ENCODE results near the gene LRRC2.

Gene LRRC2

GRCh38 chr3:46482632-46483350 is 83.3 kb downstream of the LRRC2 start:
- no peak for DNase-seq

DNA sequence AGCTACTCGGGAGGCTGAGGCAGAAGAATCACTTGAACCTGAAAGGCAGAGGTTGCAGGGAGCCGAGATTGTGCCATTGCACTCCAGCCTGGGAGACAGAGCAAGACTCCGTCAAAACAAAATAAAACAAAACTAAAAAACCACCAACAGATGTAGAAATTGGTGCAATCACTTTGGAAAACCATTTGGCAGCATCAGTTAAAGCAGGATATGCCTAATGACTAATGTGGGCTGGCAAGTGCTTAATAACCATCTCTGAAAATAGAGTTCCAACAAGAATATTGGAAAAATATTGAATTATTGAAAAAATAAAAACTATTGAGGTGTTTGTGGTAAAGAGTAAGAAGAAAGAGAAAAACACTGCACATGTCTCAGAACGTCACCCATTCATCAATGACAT is 84.5 kb downstream of the LRRC2 start:
- no peak for DNase-seq

DNA sequence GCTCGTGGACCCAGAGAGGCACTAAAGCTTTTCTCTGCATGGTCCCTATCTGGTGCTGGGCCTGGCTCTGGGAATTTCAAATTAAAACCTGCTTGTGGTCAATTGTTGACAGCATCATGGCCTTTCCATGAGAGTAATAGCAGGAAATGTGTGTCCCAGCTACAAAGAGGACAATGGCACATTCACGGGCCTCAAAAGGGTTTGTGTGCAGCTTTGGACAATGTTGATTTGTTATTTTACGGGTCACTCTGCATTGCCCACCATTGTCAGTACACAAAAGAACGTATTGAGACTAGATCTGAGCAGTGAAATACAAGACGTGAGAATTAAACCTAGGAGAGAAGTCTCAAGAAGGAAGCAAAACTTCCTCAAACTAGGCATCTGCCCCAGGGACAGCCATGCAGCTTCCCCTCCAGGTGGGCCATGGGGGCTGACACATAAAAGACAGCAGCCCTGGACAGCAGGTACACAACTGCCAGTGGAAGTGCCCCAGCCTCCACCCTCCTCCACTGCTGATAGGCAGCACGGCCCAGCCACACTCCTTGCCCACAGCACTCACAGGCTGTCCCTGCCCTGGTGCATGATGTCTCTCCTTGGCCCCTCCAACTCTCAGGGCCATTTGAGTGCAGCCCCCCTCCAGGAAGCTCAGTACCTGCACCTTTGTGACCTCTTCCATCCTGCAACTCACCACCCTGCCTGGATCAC is 85.5 kb downstream of the LRRC2 start:
- DNase-seq, result peak in 16 of 56 donors; percentile 4 to 63 (median 21)

GRCh38 chr3:46479696-46480095 is 86.4 kb downstream of the LRRC2 start:
- DNase-seq, result no peak

GRCh38 chr3:46479021-46479420 is 87.1 kb downstream of the LRRC2 start:
- DNase-seq, result no peak

GRCh38 chr3:46478341-46478740 is 87.8 kb downstream of the LRRC2 start:
- no peak for DNase-seq

- DNase-seq, result no peak
These were observed 88.3 kb downstream of the LRRC2 start for GRCh38 chr3:46477756-46478155.

GRCh38 chr3:46477145-46477544 is 89.0 kb downstream of the LRRC2 start:
- DNase-seq, result no peak

GRCh38 chr3:46472736-46473135 is 93.4 kb downstream of the LRRC2 start:
- DNase-seq, result no peak

GRCh38 chr3:46471371-46471914 is 94.7 kb downstream of the LRRC2 start:
- no peak for DNase-seq

GRCh38 chr3:46470831-46471230 is 95.3 kb downstream of the LRRC2 start:
- DNase-seq, result no peak

- DNase-seq, result no peak
These were observed 96.3 kb downstream of the LRRC2 start for GRCh38 chr3:46469680-46470357.

GRCh38 chr3:46468753-46469600 is 97.1 kb downstream of the LRRC2 start:
- DNase-seq, result no peak

- no peak for DNase-seq
These were observed 98.5 kb downstream of the LRRC2 start for GRCh38 chr3:46467562-46467961.

DNA sequence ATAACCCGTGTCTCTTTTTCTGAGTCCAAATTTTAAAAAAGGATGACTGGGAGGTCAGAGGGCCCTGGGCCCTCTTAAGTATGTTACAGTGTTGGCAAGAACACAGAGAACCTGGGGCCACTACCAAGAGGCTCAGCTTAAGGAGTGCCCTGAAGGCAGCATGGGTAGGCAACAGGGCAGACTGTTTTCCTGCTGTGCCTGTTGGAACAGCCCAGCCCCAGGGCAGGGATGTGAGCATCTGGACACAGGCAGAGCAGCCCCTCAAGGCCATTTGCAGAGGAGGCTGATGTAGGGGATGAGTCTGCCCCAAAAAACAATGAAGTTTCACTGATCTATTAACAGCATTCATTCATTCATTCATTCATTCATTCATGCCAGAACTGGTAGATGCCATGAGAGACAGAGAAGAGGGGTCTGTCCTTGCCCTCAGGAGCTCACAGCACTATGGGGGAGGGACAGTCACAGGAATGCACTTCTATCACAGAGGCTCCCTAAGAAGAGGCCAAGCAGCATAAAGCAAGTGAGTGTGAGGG is 99.2 kb downstream of the LRRC2 start:
- no peak for DNase-seq

GRCh38 chr3:46466273-46466672 is 99.8 kb downstream of the LRRC2 start:
- no peak for DNase-seq

Measured in amygdala (tissue), 56 donors.